NCI-H1930 (cell line): ENCODE results near the gene RHNO1.
"Not testable (repeated sequence)": the region's sequence is repeated elsewhere in the genome, so short reads cannot be mapped to it uniquely, and the experiment has no call there.

Experiments
- DNase-seq, 2 experiments: peaks; one replicate each; lab custom pipeline; 2025; lab: John Stamatoyannopoulos, UW

Gene RHNO1

GRCh38 chr12:2858944-2859421, 18.0 kb upstream of the RHNO1 start:
- DNase-seq = no peak

- no peak for DNase-seq
These were observed 16.9 kb upstream of the RHNO1 start for GRCh38 chr12:2860170-2860569.

- no peak for DNase-seq
These were observed 14.1 kb upstream of the RHNO1 start for GRCh38 chr12:2862876-2863275.

GRCh38 chr12:2863402-2863801, 13.6 kb upstream of the RHNO1 start:
- not testable (repeated sequence) for DNase-seq

DNA sequence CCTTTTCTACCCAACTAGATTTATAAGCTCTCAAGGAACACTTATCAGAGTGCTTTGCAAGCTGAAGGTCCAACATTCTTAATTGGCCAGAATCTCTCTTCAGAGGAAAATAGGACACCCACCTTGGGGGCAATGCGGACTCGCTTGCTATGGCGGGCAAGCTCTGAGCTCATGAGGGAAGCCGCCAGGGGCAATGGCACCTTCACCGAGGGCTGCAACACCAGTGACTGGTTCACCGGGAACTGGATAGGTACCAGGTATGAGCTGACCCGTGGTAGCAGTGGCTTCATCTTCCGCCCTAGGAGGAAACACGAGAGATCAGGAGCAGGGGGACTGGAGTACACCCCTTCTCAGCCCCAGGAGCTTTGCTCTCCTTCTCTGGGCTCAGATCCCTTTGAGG, 12.8 kb upstream of the RHNO1 start:
- DNase-seq = no peak

DNA sequence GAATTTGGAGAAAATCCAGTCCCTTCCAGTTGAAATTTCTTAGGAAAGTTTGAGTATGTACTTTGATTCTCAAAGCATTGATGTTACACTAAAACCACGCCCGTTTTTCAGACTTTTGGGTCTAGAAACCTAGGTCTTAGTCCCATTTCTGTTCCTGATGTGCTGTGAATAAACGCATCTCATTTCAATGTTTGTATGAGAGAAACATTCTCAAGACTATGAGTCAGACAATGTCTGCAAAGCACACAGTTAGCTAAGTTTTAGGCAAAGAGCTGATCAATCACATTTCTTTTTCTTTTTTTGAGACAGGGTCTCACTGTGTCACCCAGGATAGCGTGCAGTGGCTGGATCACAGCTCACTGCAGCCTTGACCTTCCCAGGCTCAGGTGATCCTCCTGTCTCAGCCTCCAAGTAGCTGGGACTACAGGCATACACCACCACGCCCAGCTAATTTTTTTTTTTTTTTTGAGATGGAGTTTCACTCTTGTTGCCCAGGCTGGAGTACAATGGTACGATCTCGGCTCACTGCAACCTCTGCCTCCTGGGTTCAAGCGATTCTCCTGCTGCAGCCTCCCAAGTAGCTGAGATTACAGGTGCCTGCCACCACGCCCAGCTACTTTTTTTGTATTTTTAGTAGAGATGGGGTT, 7.9 kb upstream of the RHNO1 start:
- DNase-seq = not testable (repeated sequence)

GRCh38 chr12:2876431-2877046, 484 bp upstream of the RHNO1 start:
- no peak for DNase-seq

DNA sequence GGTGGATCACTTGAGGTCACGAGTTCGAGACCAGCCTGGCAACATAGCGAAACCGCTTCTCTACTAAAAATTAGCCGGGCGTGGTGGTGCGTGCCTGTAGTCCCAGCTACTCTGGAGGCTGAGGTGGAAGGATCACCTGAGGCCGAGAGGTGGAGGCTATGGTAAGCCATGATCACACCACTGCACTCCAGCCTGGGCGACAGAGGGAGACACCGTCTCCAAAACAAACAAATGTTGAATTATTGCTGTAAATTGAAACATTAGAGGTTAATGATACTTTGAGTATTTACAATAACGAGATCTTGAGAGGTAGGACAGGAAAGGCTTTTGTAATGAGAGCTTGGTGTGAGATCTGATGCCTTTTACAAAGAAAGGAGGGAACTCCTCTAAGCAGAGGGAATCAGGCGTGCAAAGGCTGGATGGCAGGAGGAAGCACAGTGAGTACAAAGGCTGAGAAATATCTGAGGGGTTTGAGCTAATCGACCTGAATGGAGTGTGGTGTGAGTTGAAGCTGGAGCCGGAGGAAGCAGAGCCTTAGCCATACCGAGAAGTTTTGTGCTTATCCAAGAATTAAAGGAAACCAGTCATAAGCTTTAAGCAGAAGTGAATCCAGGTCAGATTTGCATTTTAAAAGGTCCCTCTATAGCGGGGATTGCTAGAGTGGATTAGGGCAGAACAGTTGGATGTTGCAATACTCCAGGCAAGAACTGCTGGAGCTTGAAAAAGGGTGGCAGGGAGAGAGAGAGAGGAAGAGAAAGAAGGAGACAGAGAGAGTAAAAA, 1.1 kb downstream of the RHNO1 start:
- DNase-seq = no peak

DNA sequence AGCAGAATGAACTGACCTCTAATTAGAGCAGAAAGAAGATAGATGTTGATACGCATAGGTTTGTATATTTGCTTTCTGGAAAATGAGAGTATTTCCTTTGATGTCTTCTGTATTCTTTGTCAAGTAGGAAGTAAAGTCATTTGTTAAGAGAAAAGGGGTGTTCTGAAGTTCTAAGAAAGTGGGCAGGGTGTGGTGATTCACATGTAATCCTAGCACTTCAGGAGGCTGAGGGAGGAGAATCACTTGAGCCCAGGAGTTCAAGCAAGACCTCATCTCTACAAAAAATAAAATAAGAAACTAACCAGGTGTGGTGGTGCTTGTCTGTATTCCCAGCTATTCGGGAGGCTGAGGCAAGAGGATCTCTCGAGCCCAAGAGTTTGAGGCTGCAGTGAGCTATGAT, 2.8 kb downstream of the RHNO1 start:
- no peak for DNase-seq

- no peak for DNase-seq
These were observed 7.8 kb downstream of the RHNO1 start for GRCh38 chr12:2884810-2885209.

DNA sequence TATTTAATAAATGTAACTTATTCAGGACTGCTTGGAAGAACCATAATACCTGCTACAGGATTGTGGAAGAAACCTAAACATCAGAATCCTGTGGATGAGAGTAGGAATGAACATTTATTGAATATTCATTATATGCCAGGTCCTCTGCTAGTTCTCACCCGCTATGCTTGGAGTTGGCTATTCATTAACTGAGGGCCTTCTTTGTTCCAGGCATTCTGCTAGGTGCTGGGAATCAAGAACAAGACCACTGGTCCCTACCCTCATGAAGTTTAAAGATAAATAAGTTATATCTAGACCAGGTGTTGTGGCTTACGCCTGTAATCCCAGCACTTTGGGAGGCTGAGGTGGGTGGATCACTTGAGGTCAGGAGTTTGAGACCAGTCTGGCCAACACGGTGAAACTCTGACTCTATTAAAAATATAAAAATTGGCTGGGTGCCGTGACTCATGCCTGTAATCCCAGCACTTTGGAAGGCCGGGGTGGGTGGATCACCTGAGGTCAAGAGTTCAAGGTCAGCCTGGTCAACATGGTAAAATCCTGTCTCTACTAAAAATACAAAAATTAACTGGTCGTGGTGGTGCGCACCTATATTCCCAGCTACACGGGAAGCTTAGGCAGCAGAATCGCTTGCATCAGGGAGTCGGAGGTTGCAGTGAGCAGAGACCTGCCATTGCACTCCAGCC, 9.9 kb downstream of the RHNO1 start:
- DNase-seq = no peak

DNA sequence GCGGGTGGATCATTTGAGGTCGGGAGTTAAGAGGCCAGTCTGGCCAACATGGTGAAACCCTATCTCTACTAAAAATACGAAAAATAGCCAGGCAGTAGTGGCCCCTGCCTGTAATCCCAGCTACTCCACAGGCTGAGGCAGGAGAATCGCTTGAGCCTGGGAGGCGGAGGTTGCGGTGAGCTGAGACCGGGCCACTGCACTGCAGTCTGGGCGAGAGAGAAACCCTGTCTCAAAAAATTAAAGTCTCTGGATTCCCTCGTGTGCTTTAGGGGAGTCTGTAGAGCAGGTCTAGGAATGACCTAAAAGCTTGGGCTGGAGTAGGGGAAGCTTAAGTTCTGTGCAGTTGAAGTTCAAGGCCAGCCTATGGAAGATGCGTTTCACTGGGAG, 13.0 kb downstream of the RHNO1 start:
- DNase-seq = peak in 1 of 2 experiments; percentile 51

- DNase-seq = peak; percentile 98 to 99
These were observed 13.6 kb downstream of the RHNO1 start, which contains the start of gene TULP3 for GRCh38 chr12:2890388-2891239. Gene TULP3, plus strand, starts transcription at chr12:2890891. Its CDS starts 57 bp downstream, at chr12:2890948.

DNA sequence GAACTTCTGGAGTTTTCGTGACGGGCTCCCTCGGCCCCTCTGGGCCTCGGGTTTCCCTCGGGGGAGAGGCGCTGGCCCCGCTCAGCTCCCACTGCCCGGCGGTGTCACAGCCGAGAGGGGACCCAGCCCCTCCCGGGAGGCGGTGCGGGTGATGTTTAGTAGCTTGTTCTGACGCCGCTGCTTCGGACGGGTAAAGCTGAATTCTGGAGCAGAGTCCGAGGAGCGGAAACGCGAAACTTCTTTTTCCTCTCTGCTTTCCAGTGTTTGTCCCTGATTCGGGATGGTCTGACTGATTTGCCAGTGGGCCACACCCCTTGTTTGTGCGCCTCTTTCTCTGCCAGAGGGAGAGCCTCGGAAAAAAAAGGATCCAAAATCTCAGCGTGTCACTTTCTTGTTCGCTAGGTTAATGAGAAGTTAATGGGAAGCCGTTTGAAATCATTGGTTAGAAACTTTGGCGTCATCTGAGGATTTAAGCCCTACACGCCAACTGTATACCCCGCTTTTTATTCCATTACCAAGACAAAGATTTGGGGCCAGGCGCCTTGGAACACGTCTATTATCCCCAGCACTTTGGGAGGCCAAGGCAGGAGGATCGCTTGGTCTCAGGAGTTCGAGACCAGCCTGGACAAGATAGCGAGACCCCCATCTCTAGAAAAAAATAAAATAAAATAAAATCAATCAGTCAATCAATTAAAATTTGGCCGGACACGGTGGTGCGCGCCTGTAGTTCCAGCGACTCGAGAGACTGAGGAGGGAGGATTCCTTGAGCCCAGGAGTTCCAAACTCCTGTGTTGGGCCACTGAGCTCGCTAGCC, 14.4 kb downstream of the RHNO1 start:
- DNase-seq = no peak

- DNase-seq = no peak
These were observed 15.2 kb downstream of the RHNO1 start for GRCh38 chr12:2892246-2892645.

DNA sequence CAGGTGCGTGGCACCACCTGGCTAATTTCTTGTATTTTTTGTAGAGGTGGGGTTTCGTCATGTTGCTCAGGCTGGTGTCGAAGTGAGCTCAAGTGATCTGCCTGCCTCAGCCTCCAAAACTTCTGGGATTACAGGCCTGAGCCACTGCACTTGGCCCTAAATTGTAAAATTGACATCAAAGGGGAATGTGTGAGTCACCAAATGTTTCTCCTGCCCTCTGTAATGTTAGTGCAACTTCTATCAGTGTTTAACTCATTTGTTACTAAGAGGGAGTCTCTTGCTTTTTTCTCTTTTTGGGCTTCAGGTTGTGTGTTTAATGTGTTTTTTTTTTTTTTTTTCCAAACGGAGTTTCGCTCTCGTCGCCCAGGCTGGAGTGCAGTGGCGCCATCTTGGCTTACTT, 16.0 kb downstream of the RHNO1 start:
- no peak for DNase-seq

DNA sequence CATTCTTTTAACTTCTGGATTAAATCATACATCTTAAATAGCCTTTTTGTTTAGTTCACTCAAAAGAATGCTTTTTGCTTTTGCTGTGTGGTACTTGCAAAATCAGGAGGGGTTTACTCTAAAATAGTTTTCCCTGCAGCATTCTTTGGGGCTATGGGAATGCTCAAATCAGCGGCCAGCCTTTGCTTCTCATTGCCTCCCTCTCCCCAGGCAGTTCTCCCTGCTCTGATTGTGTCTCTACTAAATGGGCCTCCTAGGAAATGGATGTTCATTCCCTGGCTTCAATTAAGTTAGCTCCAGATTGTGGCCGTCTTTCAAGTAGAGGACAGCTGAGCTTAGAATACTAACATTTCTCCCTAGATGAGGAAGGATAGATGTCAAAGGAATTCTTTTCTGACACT, 18.0 kb downstream of the RHNO1 start:
- no peak for DNase-seq

GRCh38 chr12:2895511-2895910, 18.5 kb downstream of the RHNO1 start:
- DNase-seq = no peak

GRCh38 chr12:2897418-2897817, 20.4 kb downstream of the RHNO1 start:
- no peak for DNase-seq

DNA sequence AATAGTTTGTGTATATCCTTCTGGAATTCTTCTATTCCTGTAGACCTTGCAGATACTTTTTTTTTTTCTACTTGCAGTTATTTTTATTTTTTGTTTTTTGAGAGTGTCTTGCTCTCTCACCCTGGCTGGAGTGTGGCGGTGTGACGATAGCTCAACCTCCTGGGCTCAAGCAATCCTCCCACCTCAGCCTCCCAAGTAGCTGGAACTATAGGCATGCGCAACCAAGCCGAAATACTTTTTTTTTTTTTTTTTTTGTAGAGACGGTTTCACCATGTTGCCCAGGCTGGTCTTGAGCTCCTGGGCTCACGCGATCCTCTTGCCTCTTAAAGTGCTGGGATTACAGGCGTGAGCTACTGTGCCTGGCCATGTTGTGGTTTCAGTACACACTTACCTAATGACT, 23.6 kb downstream of the RHNO1 start:
- DNase-seq = no peak
